ENCODE data around the gene CCDC60.

Gene CCDC60

DNA sequence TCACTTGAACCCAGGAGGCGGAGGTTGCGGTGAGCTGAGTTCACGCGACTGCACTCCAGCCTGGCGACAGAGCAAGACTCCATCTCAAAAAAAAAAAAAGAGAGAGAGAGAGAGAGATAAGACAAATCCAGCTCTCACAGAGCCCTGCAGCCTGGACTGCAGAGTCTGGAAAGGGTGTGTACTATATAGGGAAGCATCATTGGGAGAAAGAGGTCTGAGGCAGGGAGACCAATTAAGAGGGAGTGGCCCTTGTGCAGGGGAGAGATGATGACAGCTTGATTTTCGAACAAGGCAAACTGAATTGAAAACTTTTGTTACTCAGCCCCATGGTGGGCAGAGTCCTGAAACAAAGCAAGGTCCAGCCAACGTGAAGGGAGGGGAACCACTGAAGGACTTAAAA is 116.2 kb downstream of the CCDC60 start:
- TF ChIP-seq, protein P1, sequence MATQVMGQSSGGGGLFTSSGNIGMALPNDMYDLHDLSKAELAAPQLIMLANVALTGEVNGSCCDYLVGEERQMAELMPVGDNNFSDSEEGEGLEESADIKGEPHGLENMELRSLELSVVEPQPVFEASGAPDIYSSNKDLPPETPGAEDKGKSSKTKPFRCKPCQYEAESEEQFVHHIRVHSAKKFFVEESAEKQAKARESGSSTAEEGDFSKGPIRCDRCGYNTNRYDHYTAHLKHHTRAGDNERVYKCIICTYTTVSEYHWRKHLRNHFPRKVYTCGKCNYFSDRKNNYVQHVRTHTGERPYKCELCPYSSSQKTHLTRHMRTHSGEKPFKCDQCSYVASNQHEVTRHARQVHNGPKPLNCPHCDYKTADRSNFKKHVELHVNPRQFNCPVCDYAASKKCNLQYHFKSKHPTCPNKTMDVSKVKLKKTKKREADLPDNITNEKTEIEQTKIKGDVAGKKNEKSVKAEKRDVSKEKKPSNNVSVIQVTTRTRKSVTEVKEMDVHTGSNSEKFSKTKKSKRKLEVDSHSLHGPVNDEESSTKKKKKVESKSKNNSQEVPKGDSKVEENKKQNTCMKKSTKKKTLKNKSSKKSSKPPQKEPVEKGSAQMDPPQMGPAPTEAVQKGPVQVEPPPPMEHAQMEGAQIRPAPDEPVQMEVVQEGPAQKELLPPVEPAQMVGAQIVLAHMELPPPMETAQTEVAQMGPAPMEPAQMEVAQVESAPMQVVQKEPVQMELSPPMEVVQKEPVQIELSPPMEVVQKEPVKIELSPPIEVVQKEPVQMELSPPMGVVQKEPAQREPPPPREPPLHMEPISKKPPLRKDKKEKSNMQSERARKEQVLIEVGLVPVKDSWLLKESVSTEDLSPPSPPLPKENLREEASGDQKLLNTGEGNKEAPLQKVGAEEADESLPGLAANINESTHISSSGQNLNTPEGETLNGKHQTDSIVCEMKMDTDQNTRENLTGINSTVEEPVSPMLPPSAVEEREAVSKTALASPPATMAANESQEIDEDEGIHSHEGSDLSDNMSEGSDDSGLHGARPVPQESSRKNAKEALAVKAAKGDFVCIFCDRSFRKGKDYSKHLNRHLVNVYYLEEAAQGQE (IDR thresholded peaks at IDR 0.05; ENCODE audit: insufficient read depth in 1 of 2, low read depth in 2 of 2, low read length in 2 of 2) = no peak
- TF ChIP-seq SIN3A (IDR thresholded peaks at IDR 0.05; ENCODE audit: borderline replicate concordance, insufficient read depth, low read length) (no peak), POLR2AphosphoS5 (IDR thresholded peaks at IDR 0.05; ENCODE audit: low read depth, low read length) (no peak), TAF1 (IDR thresholded peaks at IDR 0.05; ENCODE audit: borderline replicate concordance, insufficient read depth, low read length) (no peak), FOXP2 (optimal IDR thresholded peaks at IDR 0.05; ENCODE audit: borderline replicate concordance, extremely low read depth, extremely low read length, insufficient read depth) (no peak)

DNA sequence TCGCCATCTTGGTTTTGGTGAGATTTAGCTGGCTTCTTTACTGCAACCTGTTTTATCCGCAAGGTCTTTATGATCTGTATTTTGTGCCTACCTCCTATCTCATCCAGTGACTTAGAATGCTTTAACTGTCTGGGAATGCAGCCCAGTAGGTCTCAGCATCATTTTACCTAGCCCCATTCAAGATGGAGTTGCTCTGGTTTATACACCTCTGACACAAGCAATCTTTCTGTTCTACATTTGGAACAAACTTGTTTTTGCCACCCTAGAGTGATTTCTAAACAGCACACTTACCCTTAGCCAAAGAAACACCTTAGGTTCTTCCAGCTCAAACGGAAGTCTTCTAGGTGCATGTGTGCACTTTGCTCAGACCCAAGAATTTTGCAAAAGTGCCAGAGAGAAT is 122.3 kb downstream of the CCDC60 start:
- no peak for TF ChIP-seq SIN3A (IDR thresholded peaks at IDR 0.05; ENCODE audit: borderline replicate concordance, insufficient read depth, low read length)
- TF ChIP-seq, protein P1 (IDR thresholded peaks at IDR 0.05; ENCODE audit: insufficient read depth in 1 of 2, low read depth in 2 of 2, low read length in 2 of 2) = no peak

DNA sequence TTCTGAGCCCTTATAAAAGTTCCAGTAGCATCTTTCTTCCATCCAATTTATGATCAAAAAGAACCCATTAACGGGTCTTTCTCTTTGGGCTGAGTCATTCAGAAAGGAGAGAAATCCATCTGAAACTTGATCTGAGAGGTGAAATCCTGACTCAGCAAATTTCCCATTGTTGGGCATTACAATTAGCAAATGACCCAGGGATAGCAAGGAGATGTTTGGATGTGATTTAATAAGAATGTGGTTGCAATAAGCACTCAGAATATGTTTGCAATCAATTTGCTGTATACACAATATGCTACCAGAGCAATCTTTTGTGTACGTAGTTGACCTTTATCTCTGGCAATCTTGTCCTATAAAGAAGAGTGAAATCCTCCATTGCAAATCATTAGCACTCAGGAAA is 122.7 kb downstream of the CCDC60 start:
- no peak for TF ChIP-seq FOXP2 (optimal IDR thresholded peaks at IDR 0.05; ENCODE audit: borderline replicate concordance, extremely low read depth, extremely low read length, insufficient read depth)
- TF ChIP-seq, protein P1 (IDR thresholded peaks at IDR 0.05; ENCODE audit: insufficient read depth in 1 of 2, low read depth in 2 of 2, low read length in 2 of 2) = no peak
- TF ChIP-seq POLR2AphosphoS5 (IDR thresholded peaks at IDR 0.05; ENCODE audit: low read depth, low read length) = no peak
- TF ChIP-seq SIN3A (IDR thresholded peaks at IDR 0.05; ENCODE audit: borderline replicate concordance, insufficient read depth, low read length) = no peak
- no peak for TF ChIP-seq TAF1 (IDR thresholded peaks at IDR 0.05; ENCODE audit: borderline replicate concordance, insufficient read depth, low read length)

DNA sequence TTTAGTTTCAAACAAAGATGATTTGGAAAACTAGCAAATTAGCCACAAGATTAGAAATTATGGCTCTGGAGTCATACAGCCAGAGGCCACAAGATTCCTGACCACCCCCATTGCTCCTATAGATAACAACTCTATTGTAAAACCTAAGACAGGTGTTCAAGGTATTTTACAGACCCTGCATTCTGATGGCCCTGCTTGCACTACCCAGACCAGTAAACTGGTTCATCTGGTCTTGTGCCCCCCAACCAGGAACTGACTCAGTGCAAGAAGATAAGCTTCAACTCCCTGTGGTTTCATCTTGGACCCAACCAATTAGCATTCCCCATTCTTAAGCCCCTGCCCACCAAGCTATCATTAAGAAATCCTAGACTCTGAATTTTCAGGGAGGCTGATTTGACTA is 125.0 kb downstream of the CCDC60 start:
- no peak for TF ChIP-seq POLR2AphosphoS5 (IDR thresholded peaks at IDR 0.05; ENCODE audit: low read depth, low read length)

DNA sequence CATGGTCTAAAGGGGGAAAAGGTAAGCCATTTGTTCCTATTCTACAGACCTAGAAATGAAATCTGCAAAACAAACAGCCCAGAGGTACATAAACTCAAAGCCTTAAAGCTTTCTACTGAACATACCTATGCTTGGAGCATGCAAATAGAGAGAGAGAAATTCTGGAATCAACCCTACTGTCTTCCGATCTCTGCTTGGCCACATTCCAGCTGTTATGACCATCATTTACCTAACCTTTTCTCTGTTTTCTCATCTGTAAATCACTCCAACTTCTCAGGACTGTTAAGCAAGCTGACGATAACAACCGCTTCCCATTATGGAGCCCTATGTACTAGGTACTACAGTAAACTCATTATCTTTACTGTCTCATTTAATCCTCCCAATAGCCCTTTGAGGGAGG is 126.3 kb downstream of the CCDC60 start:
- TF ChIP-seq TAF1 (IDR thresholded peaks at IDR 0.05; ENCODE audit: borderline replicate concordance, insufficient read depth, low read length) = no peak
- TF ChIP-seq, protein P1 (IDR thresholded peaks at IDR 0.05; ENCODE audit: insufficient read depth in 1 of 2, low read depth in 2 of 2, low read length in 2 of 2) = no peak
- no peak for TF ChIP-seq FOXP2 (optimal IDR thresholded peaks at IDR 0.05; ENCODE audit: borderline replicate concordance, extremely low read depth, extremely low read length, insufficient read depth)
